HepG2 (cell line): ENCODE data around the gene RPS6KB1. TPM values are rescaled to one million over a fixed set of nuclear protein-coding genes. Genes with fewer than 3 reads are reported as not detected.
A peak's percentile ranks its signal among the peaks of the same experiment; 100 is the strongest.

Experiments used
- ADNP ChIP-seq: sonication (generic); formaldehyde crosslinking; IDR thresholded peaks from 2 replicates; pipeline ENCODE4 v1.4.0; 2020; ENCODE audit warnings: missing genetic modification reagents
- AFF4 ChIP-seq: sonication (generic); formaldehyde crosslinking; IDR thresholded peaks from 2 replicates; pipeline ENCODE4 v1.4.0; 2020; ENCODE audit warnings: missing genetic modification reagents
- ATF7-NPFF ChIP-seq: sonication (generic); formaldehyde crosslinking; IDR thresholded peaks from 2 replicates; pipeline ENCODE4 v1.8.1; 2023; ENCODE audit warnings: mild to moderate bottlenecking, low read depth, missing genetic modification reagents, moderate library complexity
- DNMT3B ChIP-seq: conservative IDR thresholded peaks from 2 replicates; pipeline ENCODE4 v1.6.1; 2016; ENCODE audit warnings: missing biosample characterization, control low read depth
- FOSL2 ChIP-seq: sonication (generic); formaldehyde crosslinking; IDR thresholded peaks from 2 replicates; pipeline ENCODE4 v1.4.0; 2020; ENCODE audit warnings: missing genetic modification reagents
- KMT2B ChIP-seq: IDR thresholded peaks from 2 replicates; pipeline ENCODE4 v1.6.1; 2016; ENCODE audit warnings: missing genetic modification reagents, missing compliant biosample characterization
- NFATC3 ChIP-seq: sonication (generic); formaldehyde crosslinking; IDR thresholded peaks from 2 replicates; pipeline ENCODE4 v1.5.1; 2020; ENCODE audit warnings: mild to moderate bottlenecking, missing genetic modification reagents
- NFKB2 ChIP-seq: sonication (generic); formaldehyde crosslinking; IDR thresholded peaks from 2 replicates; pipeline ENCODE4 v1.4.0; 2020; ENCODE audit warnings: missing genetic modification reagents, borderline replicate concordance
- SNRNP70 ChIP-seq: fragments of 200-400 bp; formaldehyde crosslinking; IDR thresholded peaks from 2 replicates; pipeline ENCODE4 v1.6.1; 2017; ENCODE audit warnings: mild to moderate bottlenecking, low read depth, low read length, moderate library complexity
- SP4 ChIP-seq: sonication (generic); formaldehyde crosslinking; IDR thresholded peaks from 2 replicates; pipeline ENCODE4 v1.8.1; 2023; ENCODE audit warnings: mild to moderate bottlenecking, missing genetic modification reagents
- TEF ChIP-seq: sonication (generic); formaldehyde crosslinking; IDR thresholded peaks from 2 replicates; pipeline ENCODE4 v1.5.0; 2020; ENCODE audit warnings: missing genetic modification reagents
- TERF1 ChIP-seq: sonication (generic); formaldehyde crosslinking; IDR thresholded peaks from 2 replicates; pipeline ENCODE4 v1.8.0; 2022; ENCODE audit warnings: mild to moderate bottlenecking, missing genetic modification reagents, moderate library complexity
- ZHX2 ChIP-seq, 2 experiments: sonication (generic) in 1 of 2; formaldehyde crosslinking in 1 of 2; IDR thresholded peaks; 2 replicates each; pipeline versions ENCODE4 v1.6.1 to v1.9.0; 2014 to 2022; ENCODE audit warnings: antibody characterized with exemption in 1 of 2, borderline replicate concordance in 1 of 2, inconsistent platforms in 1 of 2, low read depth in 1 of 2, missing genetic modification reagents in 1 of 2
- ZMYM4 ChIP-seq: sonication (generic); formaldehyde crosslinking; IDR thresholded peaks from 2 replicates; pipeline ENCODE4 v1.8.1; 2023; ENCODE audit warnings: mild to moderate bottlenecking, missing genetic modification reagents
- ZNF121 ChIP-seq: sonication (generic); formaldehyde crosslinking; IDR thresholded peaks from 2 replicates; pipeline ENCODE4 v1.5.0; 2020; ENCODE audit warnings: mild to moderate bottlenecking, missing genetic modification reagents
- ZNF432 ChIP-seq: sonication (generic); formaldehyde crosslinking; IDR thresholded peaks from 2 replicates; pipeline ENCODE4 v1.5.0; 2020; ENCODE audit warnings: missing genetic modification reagents, mild to moderate bottlenecking, borderline replicate concordance
- ZNF510 ChIP-seq: sonication (generic); formaldehyde crosslinking; IDR thresholded peaks from 2 replicates; pipeline ENCODE4 v1.4.0; 2020; ENCODE audit warnings: low read depth, mild to moderate bottlenecking, missing genetic modification reagents
- polyA plus RNA-seq, 8 experiments: library from polyadenylated mRNA; depleted of rRNA in 3 of 8; stranded (reverse) in 7 of 8; unstranded in 1 of 8; fragments of >200 nt; fragmentation: Illumina TruSeq in 4 of 8; extraction: Trizol in 4 of 8; gene quantifications; 2 replicates each; pipeline versions ENCODE4 v1.2.1 to v1.2.3, GENCODE V29; 2011 to 2016; ENCODE audit warnings: low read depth in 4 of 8, missing spikeins in 1 of 8, mixed read lengths in 1 of 8; ENCODE audit not compliant: insufficient read depth in 1 of 8
- total RNA-seq, 5 experiments: library from RNA; depleted of rRNA; stranded (reverse); fragments of >200 nt; fragmentation: Illumina TruSeq; extraction: Trizol; gene quantifications; 2 replicates each; pipeline ENCODE4 v1.2.3, GENCODE V29; 2016; ENCODE audit warnings: low read depth in 1 of 5

RPS6KB1 gene
- total and polyA plus RNA-seq, 2 of the 13 experiments (the other 11 are each of a cell fraction or from before 2014, with no cell fraction given): 16.5 to 42.2 TPM

- TF ChIP-seq ZHX2 (IDR thresholded peaks at IDR 0.05; ENCODE audit: low read depth): peak; percentile 75
- TF ChIP-seq ZHX2 (CRISPR knock-in tag; IDR thresholded peaks at IDR 0.05; ENCODE audit: borderline replicate concordance): no peak
- TF ChIP-seq ZNF510: no peak
- peak; percentile 57; the same call in 1 of the 2 replicates for TF ChIP-seq ATF7-NPFF (CRISPR knock-in tag)
- no peak for TF ChIP-seq SNRNP70
- peak; percentile 62 for TF ChIP-seq KMT2B (CRISPR knock-in tag)
- TF ChIP-seq ZNF121 (CRISPR knock-in tag): no peak
- TF ChIP-seq ADNP (CRISPR knock-in tag): no peak
- TF ChIP-seq ZMYM4 (CRISPR knock-in tag): peak; percentile 100
- no peak for TF ChIP-seq TERF1 (CRISPR knock-in tag)
- no peak for TF ChIP-seq ZNF432 (CRISPR knock-in tag)
- TF ChIP-seq NFATC3: no peak
- peak; percentile 93 for TF ChIP-seq AFF4
- no peak for TF ChIP-seq NFKB2 (CRISPR knock-in tag)
- peak; percentile 60; the same call in 1 of the 2 replicates for TF ChIP-seq SP4
- TF ChIP-seq DNMT3B: 0 out of 2 replicates have a peak, but pooled peaks have one; percentile 52
- peak; percentile 99 for TF ChIP-seq FOSL2 (CRISPR knock-in tag)
- TF ChIP-seq TEF (CRISPR knock-in tag): no peak
These were observed 39.6 kb upstream of the RPS6KB1 start (continued) for GRCh38 chr17:59853168-59853918.
